Keratinocyte (primary cell): ENCODE data around the gene DELE1. TPM values are rescaled to one million over a fixed set of nuclear protein-coding genes. Genes with fewer than 3 reads are reported as not detected.

Source experiments
- DNase-seq: peaks from one replicate; pipeline ENCODE4 v3.0.0-alpha.2; 2011; ENCODE audit warnings: low read depth, missing footprints, low spot score
- FAIRE-seq: peaks from 2 replicates; lab custom pipeline; 2011; peaks lifted over from hg19 to GRCh38; lab: Jason Lieb, UNC
- H2AFZ ChIP-seq: 2 replicates; pipeline ENCODE4 v1.6.0; 2012; ENCODE audit warnings: low read length, control low read depth, inconsistent platforms; ENCODE audit not compliant: control insufficient read depth
- H3K27ac ChIP-seq: 2 replicates; pipeline ENCODE4 v1.5.1; 2011; ENCODE audit warnings: low read length; ENCODE audit not compliant: control insufficient read depth, insufficient read depth
- H3K27me3 ChIP-seq: 3 replicates; pipeline ENCODE4 v1.6.0; 2011; ENCODE audit warnings: low read length; ENCODE audit not compliant: control insufficient read depth, insufficient read depth; ENCODE audit errors: extremely low read depth
- H3K36me3 ChIP-seq, 2 experiments: 2 replicates in 1 of 2; 3 replicates in 1 of 2; pipeline ENCODE4 v1.5.1; 2011; ENCODE audit warnings: low read length in 2 of 2, mild to moderate bottlenecking in 1 of 2; ENCODE audit not compliant: control insufficient read depth in 2 of 2, insufficient read depth in 2 of 2; ENCODE audit errors: extremely low read depth in 1 of 2
- H3K4me1 ChIP-seq: 3 replicates; pipeline ENCODE4 v1.5.1; 2011; ENCODE audit warnings: low read length; ENCODE audit not compliant: control insufficient read depth, insufficient read depth; ENCODE audit errors: extremely low read depth
- H3K4me2 ChIP-seq: 3 replicates; pipeline ENCODE4 v1.6.0; 2011; ENCODE audit warnings: low read depth, low read length; ENCODE audit not compliant: control insufficient read depth, insufficient read depth; ENCODE audit errors: extremely low read depth
- H3K4me3 ChIP-seq, 3 experiments: fragments of 200-600 bp in 1 of 3; sonication (generic) in 1 of 3; 2 replicates in 2 of 3; 3 replicates in 1 of 3; pipeline ENCODE4 v1.5.1; 2011 to 2016; ENCODE audit warnings: low read length in 3 of 3, mild to moderate bottlenecking in 3 of 3, control low read depth in 2 of 3, inconsistent platforms in 1 of 3, low read depth in 1 of 3, mixed read lengths in 1 of 3, mixed run types in 1 of 3, moderate library complexity in 1 of 3; ENCODE audit not compliant: control insufficient read depth in 2 of 3, insufficient read depth in 2 of 3; ENCODE audit errors: extremely low read depth in 1 of 3
- H3K79me2 ChIP-seq: 2 replicates; pipeline ENCODE4 v1.6.0; 2012; ENCODE audit warnings: low read length; ENCODE audit not compliant: control insufficient read depth, insufficient read depth
- H3K9ac ChIP-seq: 3 replicates; pipeline ENCODE4 v1.6.0; 2011; ENCODE audit warnings: low read length; ENCODE audit not compliant: control insufficient read depth, insufficient read depth; ENCODE audit errors: extremely low read depth
- H3K9me1 ChIP-seq: 3 replicates; pipeline ENCODE4 v1.6.0; 2011; ENCODE audit warnings: low read length; ENCODE audit not compliant: control insufficient read depth, insufficient read depth; ENCODE audit errors: extremely low read depth
- H3K9me3 ChIP-seq: 2 replicates; pipeline ENCODE4 v1.5.1; 2012; ENCODE audit warnings: low read depth, low read length; ENCODE audit not compliant: control insufficient read depth
- H4K20me1 ChIP-seq: 3 replicates; pipeline ENCODE4 v1.6.0; 2011; ENCODE audit warnings: low read length; ENCODE audit not compliant: control insufficient read depth, insufficient read depth; ENCODE audit errors: extremely low read depth
- EZH2 ChIP-seq: IDR thresholded peaks from one replicate; pipeline ENCODE4 v1.6.1; 2012; ENCODE audit warnings: inconsistent platforms, mild to moderate bottlenecking, low read length, moderate library complexity
- dilution Hi-C: fragments of 300-500 bp; cut with MboI; formaldehyde crosslinking; loops from one replicate; pipeline ENCODE4 v1.7.0; 2020; ENCODE audit warnings: low sequenced_read_pairs; ENCODE audit not compliant: extremely low pct_ligation_motif_present
- polyA plus RNA-seq, 5 experiments: library from polyadenylated mRNA; depleted of rRNA in 3 of 5; stranded (reverse) in 3 of 5; stranded (forward) in 1 of 5; unstranded in 1 of 5; fragments of >200 nt; gene quantifications; 1 replicate in 1 of 5; 2 replicates in 3 of 5; 3 replicates in 1 of 5; pipeline versions ENCODE4 v1.2.1 to v1.2.3, GENCODE V29; 2011 to 2012; ENCODE audit warnings: missing spikeins in 2 of 5, low read depth in 1 of 5, low replicate concordance in 1 of 5
- TF ChIP-seq, protein P1 (sequence below), 3 experiments: IDR thresholded peaks in 1 of 3; conservative IDR thresholded peaks in 1 of 3; optimal IDR thresholded peaks in 1 of 3; 2 replicates in 2 of 3; 3 replicates in 1 of 3; pipeline versions ENCODE3 to v1.5.1; 2011; ENCODE audit warnings: low read length in 3 of 3, mild to moderate bottlenecking in 3 of 3, moderate library complexity in 2 of 3, control low read depth in 1 of 3, inconsistent platforms in 1 of 3; ENCODE audit not compliant: insufficient read depth in 2 of 3; ENCODE audit errors: extremely low read depth in 1 of 3

DELE1 gene
- polyA plus RNA-seq, 1 donor (not counting 4 experiments of a cell fraction or from before 2014, with no cell fraction given): 37.5 TPM

DNA sequence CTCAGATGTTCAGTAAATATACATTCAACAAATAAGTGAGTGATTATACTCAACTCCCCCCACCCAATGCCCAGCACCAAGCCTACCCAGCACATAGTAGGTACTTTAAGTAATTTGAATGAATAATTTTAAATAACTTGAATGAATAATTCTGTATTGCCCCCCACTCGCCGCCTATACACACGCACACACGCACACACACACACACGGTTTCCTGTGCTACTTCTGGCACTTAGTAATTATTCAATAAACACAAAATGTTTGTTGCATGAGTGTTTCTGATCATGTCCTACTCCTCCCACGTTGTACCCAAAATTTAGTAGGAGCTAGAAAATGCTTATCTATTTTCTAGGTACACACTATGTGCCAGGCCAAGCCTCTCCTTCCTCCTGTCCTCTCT lies 18.1 kb downstream of the DELE1 start:
- Histone ChIP-seq H4K20me1 (no peaks in the 10 kb centered on the region), H3K4me1 (peaks cover 29% of the 10 kb centered on the region), H3K27me3 (no peaks in the 10 kb centered on the region), H3K9me1 (no peaks in the 10 kb centered on the region), H3K36me3 (peaks cover 12 to 22% of the 10 kb centered on the region in 2 experiments), H3K4me3 (no peak overlapping the region), H2AFZ (no peak overlapping the region), H3K79me2 (no peaks in the 10 kb centered on the region), H3K9me3 (no peaks in the 10 kb centered on the region), H3K27ac (no peak overlapping the region), H3K9ac (no peak overlapping the region), H3K4me2 (no peak overlapping the region)
- TF ChIP-seq, protein P1, sequence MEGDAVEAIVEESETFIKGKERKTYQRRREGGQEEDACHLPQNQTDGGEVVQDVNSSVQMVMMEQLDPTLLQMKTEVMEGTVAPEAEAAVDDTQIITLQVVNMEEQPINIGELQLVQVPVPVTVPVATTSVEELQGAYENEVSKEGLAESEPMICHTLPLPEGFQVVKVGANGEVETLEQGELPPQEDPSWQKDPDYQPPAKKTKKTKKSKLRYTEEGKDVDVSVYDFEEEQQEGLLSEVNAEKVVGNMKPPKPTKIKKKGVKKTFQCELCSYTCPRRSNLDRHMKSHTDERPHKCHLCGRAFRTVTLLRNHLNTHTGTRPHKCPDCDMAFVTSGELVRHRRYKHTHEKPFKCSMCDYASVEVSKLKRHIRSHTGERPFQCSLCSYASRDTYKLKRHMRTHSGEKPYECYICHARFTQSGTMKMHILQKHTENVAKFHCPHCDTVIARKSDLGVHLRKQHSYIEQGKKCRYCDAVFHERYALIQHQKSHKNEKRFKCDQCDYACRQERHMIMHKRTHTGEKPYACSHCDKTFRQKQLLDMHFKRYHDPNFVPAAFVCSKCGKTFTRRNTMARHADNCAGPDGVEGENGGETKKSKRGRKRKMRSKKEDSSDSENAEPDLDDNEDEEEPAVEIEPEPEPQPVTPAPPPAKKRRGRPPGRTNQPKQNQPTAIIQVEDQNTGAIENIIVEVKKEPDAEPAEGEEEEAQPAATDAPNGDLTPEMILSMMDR (optimal IDR thresholded peaks at IDR 0.05 in 1 of 3, IDR thresholded peaks at IDR 0.05 in 1 of 3, conservative IDR thresholded peaks at IDR 0.05 in 1 of 3; ENCODE audit: extremely low read depth in 1 of 3, insufficient read depth in 2 of 3, low read length in 3 of 3): no peak
- no peak for TF ChIP-seq EZH2
- DNase-seq (no peak), FAIRE-seq (no peak)
- dilution Hi-C loops: no loop called here

DNA sequence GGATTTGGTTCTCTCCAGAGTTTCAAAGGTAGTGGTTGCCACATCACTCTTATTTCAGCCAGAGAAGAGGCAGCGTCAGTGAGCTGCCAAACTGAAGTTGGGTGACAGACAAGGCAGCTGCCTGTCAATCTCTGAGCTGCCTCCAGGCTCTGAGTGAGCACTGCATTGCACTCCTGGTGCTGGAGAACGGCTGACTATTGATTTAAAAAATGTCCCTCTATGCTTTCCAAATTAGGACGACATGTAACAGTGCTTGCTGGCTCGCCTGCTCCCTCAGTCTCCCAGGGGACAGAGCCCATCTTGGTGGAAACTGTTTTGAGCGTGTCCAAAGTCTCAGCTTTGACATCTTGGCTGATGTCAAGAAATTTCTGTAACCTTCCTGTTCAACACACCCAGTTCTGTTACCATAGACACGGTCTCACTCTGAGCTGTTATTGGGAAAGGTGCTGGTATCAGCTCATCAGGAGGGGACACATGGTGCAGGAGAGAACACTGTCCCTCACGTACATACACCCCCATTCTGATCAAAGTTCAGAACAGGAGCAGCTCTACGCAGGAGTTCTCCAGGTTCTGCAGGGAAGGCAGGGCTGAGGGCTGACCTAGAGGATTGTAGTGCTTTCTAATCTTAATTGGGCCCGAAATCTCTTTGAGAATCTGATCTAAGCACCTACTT lies 18.6 kb downstream of the DELE1 start:
- peak; percentile 60 for FAIRE-seq

More for the DNA sequence above, 18.6 kb downstream of the DELE1 start:
- H3K4me3 ChIP-seq: no peak overlapping the region
- H3K9me3 ChIP-seq: no peaks in the 10 kb centered on the region
- H3K9me1 ChIP-seq: no peaks in the 10 kb centered on the region
- DNase-seq: no peak
- H3K4me2 ChIP-seq: no peak overlapping the region
- H2AFZ ChIP-seq: no peak overlapping the region
- dilution Hi-C loops: no loop called here
- H4K20me1 ChIP-seq: no peaks in the 10 kb centered on the region
- H3K27me3 ChIP-seq: no peaks in the 10 kb centered on the region
- H3K4me1 ChIP-seq: peaks cover 29% of the 10 kb centered on the region
- no peak overlapping the region for H3K9ac ChIP-seq
- peaks cover 7 to 17% of the 10 kb centered on the region in 2 experiments for H3K36me3 ChIP-seq
- H3K27ac ChIP-seq: no peak overlapping the region
- H3K79me2 ChIP-seq: no peaks in the 10 kb centered on the region
- TF ChIP-seq EZH2: no peak
- TF ChIP-seq, protein P1 (optimal IDR thresholded peaks at IDR 0.05 in 1 of 3, IDR thresholded peaks at IDR 0.05 in 1 of 3, conservative IDR thresholded peaks at IDR 0.05 in 1 of 3; ENCODE audit: extremely low read depth in 1 of 3, insufficient read depth in 2 of 3, low read length in 3 of 3): no peak
